Germinal center (tissue), 1 donor: Measurements from ENCODE around the gene CASP5.
A peak's percentile ranks its signal among the peaks of the same experiment; 100 is the strongest.
"Not testable (repeated sequence)": the region's sequence is repeated elsewhere in the genome, so short reads cannot be mapped to it uniquely, and the experiment has no call there.

Experiments
- DNase-seq: peaks from one replicate; pipeline ENCODE4 v3.0.0; 2012; ENCODE audit warnings: mixed read lengths, low spot score

The CASP5 gene

DNA sequence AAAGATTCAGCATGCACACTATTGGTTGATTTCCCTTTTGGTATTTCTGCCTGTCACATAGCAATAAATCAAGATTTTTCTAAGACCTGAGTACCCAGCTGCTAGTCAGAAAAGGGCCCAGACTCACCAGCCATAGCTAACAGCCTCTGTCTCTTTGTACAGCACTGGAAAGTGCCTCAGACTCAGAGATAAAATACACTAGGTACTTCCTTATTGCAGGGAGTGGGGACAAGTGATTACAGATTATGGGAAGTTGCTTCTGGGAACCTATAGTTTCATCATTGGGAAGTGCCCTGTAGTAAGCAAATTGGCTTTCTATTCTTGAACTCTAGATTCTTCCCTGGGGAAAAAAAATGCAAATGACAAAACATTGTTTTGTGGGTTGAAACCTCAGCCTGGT lies at the start of gene CASP5:
Gene CASP5 (minus strand): TSS at position 166 of the 400 bp plus-strand sequence. CDS start 32 bp downstream, at position 134.
- no peak for DNase-seq

DNA sequence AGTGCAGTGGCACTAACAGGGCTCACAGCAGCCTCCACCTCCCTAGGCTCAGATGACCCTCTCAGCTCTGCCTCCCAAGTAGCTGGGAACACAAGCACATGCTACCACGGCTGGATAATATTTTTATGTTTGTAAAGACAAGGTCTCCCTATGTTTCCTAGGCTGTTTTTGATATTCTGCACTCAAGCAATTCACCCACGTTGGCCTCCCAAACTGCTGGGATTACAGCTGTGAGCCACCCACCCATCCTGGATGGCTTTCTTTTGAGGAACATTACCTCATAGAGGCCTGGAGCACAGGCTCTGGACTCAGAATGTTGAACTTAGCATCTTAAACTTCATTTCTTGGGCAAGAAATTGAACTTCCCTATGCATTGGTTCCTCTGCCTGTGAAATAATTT lies 49.1 kb upstream of the CASP5 start:
- DNase-seq: not testable (repeated sequence)

DNA sequence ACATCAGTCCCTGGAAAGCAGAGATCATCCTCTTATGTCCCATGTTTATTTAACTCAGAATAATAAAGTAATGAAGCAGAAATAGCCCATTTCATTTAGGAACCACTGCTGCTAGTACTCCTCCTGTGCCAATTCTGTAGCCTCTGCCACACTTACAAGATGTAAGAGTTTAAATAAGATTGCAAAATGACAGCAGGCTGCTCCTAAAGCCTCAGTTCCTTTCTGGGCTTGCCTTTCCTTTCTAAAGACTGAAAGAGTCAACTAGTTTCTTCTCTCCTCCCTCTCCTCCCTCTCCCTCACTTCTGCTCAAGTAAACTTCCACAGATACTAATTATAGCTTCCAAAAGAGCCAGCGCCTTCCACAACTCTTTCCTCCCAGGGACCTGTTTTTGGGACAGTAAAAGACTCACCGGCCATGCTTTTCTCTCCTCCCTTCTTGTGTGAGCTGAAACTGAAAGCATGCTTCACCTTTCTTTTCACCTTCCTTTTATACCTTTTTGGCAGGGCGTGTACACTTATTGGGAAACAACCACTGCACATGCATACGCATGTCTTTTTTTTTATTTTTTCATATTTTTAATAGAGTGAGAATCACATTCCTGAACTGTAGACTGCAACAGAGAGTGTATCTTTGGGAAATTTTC lies 48.2 kb upstream of the CASP5 start:
- DNase-seq: no peak

DNA sequence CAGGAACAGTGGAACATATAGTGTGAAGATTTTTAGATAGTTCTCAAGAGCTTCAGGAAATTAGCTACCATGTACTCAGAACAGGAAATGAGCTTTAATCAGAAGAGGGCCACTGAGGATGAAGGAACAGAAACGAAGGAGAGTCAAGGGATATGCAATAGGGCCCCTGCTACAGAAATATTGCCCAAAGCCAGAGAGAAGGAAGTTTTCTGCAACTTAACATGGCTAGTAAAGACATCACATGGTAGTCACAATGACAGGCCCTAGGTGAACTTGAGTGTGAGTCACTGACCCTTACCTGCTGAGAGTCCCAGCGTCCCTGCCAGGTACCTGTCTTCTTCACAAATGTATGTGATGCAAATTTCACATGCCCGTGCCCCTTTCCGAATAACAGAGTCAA lies 47.3 kb upstream of the CASP5 start:
- no peak for DNase-seq

DNA sequence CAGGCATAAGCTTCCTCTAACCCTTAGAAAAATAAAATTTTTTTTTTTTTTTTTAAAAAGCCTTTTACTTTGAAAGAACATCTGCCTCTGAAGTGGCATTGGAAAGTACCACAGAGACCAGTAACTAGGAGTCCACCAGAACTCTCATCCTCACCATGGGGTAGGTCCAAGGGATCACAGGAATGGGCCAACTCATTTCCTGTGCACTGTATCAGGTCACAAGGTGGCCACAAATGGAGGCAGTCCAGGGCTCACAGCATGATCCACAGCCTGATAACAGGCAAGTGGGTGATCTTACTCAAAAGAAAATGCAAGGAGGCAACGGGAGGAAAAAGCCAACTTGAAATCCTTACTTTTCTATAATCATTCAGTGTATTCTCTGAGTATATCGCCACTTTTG lies 46.8 kb upstream of the CASP5 start:
- DNase-seq: not testable (repeated sequence)

DNA sequence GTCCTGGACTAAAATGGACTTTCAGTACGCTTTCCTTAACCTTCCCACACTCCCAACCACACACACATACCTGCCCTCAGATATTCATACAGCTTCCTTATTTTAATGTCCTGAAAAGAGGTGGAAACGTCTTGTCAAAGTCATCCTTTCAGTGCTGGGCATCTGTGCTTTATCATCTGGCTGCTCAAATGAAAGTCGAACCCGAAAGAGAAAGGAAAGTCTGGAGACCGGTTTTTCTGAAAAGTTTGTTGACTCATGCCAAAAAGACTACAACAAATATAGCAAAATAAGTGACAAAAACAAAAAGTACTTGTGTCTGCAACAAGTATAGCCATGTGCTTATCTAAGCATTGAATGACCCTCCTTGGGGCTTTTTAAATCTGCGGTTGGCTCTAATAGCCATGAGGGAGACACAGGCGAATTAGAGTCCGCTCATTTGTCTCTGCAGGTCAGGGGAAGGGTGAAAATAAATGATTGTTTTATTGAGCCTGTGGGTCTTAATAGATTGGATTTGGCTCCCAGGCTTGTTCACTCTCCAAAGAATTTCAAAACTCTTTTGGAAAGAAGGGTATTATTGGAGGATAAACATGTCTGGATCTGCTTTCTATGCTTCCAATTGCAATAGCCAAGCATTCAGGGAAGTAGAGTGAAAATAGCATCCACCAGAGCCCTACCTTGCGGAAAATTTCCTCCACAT lies 40.4 kb upstream of the CASP5 start:
- not testable (repeated sequence) for DNase-seq

DNA sequence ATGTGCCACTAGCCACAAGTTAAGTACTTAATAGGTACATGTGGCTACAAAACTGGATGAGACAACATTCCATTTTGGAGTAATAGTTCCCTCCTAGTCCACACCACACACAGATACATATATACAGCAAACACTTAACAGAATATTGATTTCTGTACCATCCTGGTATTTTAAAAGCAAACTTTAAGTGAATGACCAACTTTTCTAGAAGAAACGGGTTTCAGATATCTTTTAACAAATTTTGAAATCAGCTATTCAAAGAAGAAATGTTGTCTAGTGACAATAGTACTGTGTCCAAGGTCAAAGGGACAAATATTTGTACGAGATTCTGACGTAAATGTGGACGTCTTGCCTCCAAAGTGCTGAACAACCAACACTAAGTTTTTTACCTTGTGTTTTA lies 34.5 kb upstream of the CASP5 start:
- no peak for DNase-seq

DNA sequence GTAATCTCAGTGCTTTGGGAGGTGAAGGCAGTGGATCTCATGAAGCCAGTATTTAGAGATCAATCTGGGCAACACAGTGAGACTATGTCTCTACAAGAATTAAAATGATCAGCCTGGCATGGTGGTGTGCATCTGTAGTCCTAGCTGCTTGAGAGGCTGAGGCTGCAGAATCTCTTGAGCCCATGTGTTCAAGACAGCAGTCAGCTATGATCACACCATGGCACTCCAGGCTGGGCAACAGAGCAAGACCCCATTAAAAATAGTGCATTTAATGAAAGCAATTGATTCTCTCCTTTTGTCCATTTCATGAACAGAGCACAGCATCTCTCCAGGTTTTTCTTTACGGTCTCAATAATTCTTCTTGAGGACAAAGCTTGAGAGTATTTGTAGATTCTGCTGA lies 33.5 kb upstream of the CASP5 start:
- no peak for DNase-seq

DNA sequence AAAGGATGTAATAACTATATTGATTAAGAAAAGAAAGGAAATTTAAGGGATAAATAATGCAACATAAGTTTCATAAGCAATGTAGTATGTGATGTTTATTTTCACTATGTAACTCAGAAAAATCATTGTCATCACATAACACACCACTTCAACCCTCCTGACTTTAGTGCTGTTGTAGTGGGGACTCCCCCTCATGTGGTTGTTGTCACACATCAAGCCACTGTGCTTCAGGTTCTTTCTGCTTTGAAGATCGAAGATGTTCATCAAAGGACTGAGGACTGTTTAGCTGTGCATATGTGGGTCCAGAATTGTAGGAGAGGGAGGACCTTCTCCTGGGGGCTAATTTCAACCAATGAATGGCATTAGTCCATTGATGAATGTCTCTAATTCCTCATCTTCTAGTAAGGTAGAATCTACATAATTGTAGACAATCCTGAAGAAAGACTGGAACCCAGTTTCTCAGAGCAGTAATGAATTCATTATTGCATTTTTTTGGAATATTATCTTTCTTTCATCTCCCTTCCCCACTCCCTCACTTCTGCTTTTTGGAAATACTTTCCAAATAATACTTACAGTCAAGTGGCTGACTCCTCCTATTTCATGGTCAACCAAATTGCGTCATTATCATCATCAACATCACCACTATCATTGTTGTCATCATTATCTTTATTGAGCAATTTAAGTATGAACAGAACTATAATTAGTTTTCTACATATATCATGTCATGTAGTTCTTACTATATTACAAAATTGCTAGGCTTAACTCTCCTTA lies 31.9 kb upstream of the CASP5 start:
- DNase-seq: no peak

DNA sequence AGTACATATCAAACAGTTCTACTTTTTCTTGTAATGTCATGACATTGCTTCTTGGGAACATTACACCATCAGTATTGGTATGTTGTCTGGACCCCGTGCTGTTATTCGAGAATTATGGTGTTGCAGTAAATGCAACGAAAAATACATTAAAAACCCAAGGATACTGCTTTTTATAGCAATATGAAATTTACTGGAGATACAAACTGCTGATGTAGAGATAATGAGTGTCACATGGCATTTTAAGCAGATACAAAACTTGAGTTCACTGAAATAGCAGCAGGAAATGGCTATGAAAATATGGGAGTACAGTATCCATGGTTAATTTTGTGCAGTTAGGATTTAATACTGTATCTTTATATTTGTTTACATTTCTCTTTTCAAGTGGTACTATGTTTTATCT lies 29.5 kb upstream of the CASP5 start:
- DNase-seq: no peak

DNA sequence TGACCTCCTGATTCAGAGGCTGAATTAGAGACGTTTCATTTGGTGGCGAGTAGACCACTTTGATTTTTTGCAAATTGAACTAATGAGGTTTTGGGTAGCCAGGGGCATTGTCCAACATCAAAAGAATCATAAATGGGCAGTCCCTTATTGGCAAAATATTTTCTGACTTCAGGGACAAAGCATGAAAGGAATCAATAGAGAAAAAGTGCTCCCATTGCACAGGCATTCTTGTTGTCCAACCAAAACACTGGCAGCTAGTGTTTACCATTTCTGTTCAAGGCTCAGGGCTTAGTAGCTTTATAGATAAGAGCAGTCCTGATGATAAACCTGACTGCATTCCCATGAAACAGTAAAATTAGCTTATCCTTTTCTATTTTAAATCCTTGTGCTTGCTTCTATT lies 28.6 kb upstream of the CASP5 start:
- no peak for DNase-seq

DNA sequence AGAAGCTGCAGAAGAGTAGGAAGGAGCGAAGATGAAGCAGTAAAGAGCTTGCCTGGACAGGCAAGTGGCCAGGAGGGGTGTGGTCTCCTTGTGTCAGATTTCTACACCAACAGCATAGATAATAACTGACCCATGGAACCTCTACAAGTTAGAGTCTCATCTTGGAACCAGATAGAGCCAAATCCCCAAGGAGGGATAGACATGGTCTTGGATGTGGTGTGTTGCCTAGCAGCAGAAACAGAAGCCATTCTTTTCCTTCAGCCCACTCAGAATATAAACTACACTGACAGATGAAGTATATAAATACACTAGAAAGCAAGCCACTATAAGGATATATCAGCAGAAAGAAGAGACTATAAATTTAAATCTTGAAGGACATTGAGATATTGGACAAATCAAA lies 26.5 kb upstream of the CASP5 start:
- no peak for DNase-seq

DNA sequence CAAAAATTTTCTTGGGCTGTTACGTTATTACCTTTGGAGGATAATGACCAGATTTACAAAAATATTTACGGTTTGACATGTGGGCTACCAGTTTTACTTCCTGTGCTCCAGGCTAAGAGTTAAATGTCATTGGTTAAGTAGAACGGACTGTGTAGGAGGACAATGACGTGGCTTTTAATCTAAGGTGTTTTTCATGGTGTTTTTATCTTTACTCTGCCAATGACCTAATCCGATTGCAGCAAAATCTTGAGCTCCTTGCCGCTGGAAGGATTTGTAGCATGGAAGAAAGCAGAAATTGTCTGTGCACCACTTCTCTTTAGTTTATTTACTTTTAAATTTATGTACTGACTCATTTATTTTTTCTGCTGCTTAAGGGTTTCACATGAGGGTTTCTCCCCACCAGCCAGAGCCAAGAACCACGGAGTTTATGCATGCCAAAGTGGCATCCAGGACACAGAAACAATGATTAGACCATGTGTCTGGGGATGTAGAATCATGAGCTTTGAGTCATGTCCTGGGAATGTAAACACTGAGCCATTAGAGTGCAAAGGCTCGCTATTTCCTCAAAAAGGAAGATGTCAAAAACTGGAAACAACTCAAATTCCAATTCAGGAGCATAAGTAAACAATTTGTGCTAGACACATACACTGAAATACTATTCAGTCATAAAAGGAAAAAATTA lies 24.1 kb upstream of the CASP5 start:
- DNase-seq: no peak

DNA sequence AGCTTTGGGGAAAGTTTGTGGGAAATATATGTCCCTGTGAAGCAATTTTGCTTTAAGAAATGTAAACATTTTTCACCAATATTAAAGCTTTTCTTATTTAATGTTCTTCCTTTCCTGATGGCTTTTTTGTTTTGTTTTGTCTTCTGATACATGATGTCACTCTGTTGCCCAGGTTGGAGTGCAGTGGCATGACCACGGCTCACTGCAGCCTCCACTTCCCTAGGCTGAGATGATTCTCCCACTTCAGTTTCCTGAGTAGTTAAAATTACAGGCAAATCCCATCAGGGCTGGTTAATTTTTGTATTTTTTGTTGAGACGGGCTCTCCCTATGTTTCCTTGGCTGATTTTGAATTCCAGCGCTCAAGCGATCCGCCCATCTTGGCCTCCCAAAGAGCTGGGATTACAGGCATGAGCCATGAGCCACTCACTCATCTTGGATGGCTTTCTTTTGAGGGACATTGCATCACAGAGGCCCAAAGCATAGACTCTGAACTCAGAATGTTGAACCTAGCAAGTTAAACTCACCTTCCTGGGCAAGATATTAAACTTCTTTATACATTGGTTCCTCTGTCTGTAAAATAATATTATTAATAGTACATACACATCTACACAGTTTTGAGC lies 22.8 kb upstream of the CASP5 start:
- DNase-seq: no peak

DNA sequence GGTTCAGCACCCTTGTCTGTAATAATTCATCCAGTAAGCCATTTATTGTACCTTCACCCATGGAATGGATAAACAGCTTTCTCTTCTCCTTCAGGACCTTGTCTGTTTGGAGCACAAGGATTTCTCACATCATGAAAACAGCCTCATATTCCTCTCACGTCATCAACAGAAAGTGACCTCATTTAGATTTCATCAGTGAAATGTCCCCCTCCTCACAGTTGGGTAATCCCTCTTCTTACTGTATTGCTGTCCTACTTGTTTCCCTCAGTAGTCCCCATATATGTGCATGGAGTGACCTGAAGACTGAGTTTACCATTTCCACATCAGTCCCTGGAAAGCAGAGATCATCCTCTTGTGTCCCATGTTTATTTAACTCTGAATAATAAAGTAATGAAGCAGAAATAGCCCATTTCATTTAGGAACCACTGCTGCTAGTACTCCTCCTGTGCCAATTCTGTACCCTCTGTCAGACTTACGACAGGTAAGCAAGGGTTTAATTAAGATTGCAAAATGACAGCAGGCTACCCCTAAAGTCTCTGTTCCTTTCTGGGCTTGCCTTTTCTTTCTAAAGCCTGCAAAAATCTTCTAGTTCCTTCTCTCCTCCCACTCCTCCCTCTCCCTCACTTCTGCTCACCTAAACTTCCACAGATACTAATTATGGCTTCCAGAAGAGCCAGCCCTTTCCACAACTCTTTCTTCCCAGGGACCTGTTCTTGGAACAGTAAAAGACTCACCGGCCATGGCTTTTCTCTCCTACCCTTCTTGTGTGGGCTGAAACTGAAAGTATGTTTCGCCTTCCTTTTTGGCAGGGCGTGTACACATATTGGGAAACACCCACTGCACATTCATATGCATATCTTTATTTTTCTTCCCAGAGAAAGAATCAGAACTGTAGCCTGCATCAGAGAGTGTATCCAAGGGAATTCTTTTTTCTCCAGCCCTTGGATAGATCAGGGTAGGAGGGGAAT lies 21.9 kb upstream of the CASP5 start, which contains the start of gene CARD16:
Gene CARD16 (minus strand): TSS at position 779 of the 968 bp plus-strand sequence. CDS start 38 bp downstream, at position 741.
- peak; percentile 6 for DNase-seq

DNA sequence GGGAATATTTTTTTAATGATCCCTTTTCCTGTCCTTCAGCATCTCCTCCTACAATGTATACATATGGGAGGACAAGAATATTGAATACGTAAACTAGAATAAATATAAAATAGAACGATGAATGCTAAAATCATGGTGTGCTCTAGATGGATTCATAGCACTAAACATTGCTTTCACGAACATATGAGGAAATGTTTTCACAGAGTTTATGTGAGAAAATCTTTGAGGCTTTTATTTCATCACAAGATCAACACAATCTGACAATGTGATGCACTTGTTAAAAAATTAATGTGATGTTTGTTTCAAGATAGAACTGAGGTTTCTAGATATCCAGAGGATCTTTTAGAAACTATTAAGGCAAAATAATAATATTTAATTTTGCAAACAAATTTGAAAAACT lies 19.2 kb upstream of the CASP5 start:
- DNase-seq: no peak

DNA sequence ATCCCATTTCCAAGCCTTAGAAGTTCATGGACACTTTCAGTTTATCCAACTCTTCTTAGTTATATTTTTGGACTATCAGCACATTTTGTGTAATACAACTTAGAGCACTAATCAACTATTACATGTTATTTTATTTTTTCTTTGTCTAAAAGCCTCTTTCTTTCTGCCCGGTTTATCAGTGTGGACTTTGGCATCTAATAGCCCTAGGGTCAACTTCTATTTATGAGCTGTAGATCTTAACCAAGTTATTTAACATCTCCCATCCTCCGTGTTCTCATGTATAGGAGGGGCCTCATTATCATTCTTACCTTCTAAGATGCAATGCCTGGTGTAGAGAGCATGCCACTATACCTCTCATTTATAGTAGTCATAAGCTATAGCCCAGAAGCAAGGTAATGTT lies 17.7 kb upstream of the CASP5 start:
- DNase-seq: no peak

DNA sequence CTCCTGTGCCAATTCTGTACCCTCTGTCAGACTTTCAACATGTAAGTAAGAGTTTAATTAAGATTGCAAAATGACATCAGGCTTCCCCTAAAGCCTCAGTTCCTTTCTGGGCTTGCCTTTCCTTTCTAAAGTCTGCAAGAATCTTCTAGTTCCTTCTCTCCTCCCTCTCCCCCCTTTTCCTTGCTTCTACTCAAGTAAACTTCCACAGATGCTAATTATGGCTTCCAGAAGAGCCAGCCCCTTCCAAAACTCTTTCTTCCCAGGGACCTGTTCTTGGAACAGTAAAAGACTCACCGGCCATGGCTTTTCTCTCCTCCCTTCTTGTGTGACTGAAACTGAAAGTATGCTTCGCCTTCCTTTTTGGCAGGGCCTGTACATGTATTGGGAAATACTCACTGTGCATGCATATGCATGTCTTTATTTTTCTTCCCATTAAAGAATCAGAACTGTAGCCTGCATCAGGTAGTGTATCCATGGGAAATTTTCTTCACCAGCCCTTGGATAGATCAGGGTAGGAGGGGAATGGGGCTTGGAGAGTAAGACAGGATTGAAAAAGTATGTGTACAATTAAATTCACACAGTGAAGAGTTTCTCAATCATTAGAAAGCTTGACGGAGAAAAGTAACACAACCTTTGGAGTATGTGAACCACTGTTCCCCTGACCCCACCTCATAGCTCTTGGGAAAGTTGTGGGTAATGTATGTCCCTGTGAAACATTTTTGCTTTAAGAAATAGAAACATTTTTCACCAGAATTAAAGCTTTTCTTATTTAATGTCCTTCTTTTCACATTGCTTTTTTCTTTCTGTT lies 12.0 kb upstream of the CASP5 start, which contains the start of gene CASP1:
Gene CASP1 (minus strand): TSS at position 332 of the 808 bp plus-strand sequence. CDS start 31 bp downstream, at position 301.
- DNase-seq: peak; percentile 17

DNA sequence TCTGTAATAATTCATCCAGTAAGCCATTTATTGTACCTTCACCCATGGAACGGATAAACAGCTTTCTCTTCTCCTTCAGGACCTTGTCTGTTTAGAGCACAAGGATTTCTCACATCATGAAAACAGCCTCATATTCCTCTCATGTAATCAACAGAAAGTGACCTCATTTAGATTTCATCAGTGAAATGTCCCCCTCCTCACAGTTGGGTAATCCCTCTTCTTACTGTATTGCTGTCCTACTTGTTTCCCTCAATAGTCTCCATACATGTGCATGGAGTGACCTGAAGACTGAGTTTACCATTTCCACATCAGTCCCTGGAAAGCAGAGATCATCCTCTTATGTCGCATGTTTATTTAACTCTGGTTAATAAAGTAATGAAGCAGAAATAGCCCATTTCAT lies 11.4 kb upstream of the CASP5 start:
- not testable (repeated sequence) for DNase-seq

DNA sequence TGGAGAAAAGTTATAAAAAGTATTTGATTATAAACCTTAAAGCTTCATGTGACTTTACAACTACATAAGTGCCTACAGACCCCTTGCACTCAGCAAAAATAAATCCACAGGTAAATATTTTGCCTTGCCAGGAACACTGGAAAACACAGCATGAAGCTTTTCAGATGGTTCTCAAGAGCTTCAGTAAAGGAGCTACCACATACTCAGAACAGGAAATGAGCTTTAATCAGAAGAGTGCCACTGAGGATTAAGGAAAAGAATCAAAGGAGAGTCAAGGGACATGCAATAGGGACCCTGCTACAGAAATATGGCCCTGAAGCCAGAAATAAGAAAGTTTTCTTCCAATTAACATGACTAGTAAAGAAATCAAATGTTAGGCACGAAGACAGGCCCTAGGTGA lies 10.8 kb upstream of the CASP5 start:
- no peak for DNase-seq
